NCI-H2171 treated with DMSO at 0.1 percent for 48 hours (cell line): ENCODE data around the gene CDK5RAP2.
"Not testable (repeated sequence)": the region's sequence is repeated elsewhere in the genome, so short reads cannot be mapped to it uniquely, and the experiment has no call there.

ENCODE experiments used
- DNase-seq: peaks from one replicate; lab custom pipeline; 2025; lab: John Stamatoyannopoulos, UW

Gene CDK5RAP2

GRCh38 chr9:120465685-120466407, 114.1 kb downstream of the CDK5RAP2 start:
- DNase-seq: no peak

- DNase-seq: no peak
Measured at GRCh38 chr9:120464887-120465421, 115.0 kb downstream of the CDK5RAP2 start.

DNA sequence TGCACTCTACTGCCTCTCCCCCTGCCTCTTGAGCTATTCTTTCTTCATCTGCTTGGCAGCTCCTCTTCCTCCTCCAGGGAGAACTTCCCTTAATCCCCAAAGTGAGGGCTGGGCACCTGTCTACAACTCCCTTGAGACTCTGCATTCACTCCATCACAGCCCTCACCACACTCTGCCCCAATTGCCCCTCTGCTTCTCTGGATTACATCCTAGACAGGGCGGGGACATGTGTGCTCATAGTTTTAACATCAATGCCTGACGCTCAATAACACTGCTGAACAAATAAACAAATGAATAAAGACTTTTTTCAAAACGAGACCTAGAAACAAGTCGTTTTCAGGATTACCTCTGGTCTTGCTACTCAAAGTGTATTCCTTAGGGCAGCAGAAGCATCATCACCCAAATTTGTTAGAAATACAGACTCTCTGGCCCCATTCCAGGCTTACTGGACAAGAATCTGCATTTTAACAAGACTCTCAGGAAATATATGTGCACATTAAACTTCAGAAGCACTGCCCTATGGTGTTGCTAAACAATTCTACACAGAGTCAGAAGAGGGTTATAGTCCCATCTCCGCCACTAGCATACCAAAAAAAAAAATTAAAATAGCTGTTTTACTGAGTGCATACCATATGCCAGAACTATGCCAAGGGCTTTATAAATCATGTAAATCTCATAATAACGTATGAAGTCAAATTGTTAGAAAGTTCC, 115.6 kb downstream of the CDK5RAP2 start:
- no peak for DNase-seq

DNA sequence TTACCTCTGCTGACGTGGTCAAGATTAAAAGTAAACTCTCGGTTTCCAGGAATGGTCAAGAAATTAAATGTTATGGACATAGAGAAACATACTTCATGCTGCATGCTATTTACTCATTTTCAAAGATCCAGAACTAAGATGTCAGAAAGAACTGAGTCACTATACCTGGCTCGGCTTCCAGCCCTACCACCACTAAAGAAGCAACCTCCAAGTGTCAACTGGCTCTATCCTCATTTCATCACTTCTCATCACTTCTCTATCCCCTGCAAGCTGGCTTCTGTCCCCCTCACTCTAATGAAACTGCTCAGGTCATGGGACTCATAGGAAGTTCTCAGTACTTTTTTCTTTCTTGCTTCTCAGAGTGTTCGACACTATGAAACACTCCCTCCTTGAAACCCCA, 116.2 kb downstream of the CDK5RAP2 start:
- no peak for DNase-seq

- not testable (repeated sequence) for DNase-seq
Measured at GRCh38 chr9:120461677-120462076, 118.3 kb downstream of the CDK5RAP2 start.

- DNase-seq: no peak
Measured at GRCh38 chr9:120456218-120456617, 123.7 kb downstream of the CDK5RAP2 start.

- DNase-seq: no peak
Measured at GRCh38 chr9:120454467-120454866, 125.5 kb downstream of the CDK5RAP2 start.

DNA sequence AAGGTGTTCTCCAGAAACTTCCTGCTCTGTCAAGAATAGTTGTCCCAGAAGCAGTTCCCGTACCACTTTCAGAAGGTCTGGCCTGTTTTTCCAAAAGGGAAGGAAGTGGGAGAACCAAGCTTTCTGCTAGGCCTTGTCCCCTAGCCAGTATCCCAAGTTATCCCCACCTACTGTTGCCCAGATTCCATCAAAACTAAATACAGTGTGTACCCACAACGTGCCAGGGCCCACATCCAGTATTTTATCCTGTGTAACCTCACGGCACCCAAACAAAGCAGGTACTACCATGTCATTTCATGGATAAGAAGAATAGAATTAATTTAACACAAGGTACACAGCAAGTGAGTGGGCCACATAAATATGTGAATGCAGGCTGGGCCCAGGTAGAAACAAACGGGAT, 126.2 kb downstream of the CDK5RAP2 start:
- DNase-seq: no peak

DNA sequence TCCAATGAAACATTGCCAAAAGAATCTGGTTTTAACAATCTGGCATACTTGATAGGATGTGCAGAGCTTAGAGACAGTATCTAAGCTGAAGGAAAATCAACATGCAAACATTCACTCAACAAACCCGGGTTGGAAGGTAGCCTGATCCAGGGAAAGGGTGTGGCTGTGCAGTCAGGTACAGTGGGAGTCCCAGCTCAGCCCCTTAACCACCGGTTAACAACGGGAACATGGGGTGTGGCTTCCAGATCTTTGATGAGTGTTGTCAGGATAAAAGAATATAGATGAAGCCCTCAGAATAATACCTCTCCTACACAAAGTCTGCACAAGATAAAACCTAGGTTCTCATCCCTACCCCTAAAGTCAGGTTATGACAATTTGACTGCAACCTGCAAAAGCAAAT, 127.3 kb downstream of the CDK5RAP2 start:
- no peak for DNase-seq

- no peak for DNase-seq
Measured at GRCh38 chr9:120450916-120451315, 129.1 kb downstream of the CDK5RAP2 start.

- no peak for DNase-seq
Measured at GRCh38 chr9:120449566-120449965, 130.4 kb downstream of the CDK5RAP2 start.

GRCh38 chr9:120447959-120448500, 131.9 kb downstream of the CDK5RAP2 start:
- DNase-seq: no peak

GRCh38 chr9:120446671-120447070, 133.3 kb downstream of the CDK5RAP2 start:
- DNase-seq: no peak

DNA sequence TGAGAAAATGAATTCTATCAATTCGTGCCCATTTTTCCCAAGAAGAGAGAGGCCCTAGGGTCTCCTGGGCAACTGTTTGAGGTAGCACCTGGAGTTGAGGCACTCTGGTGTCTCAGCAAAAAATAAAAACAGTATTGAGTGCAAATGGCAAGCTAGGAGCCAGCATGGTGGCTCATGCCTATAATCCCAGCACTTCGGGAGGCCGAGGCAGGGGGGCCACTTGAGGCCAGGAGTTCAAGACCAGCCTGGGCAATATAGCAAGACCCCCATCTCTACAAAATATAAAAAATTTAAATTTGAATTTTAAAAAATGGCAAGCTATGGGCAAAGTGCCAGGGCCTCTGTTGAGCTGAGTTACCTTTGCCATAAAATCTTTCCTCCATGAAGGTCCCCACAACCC, 136.0 kb downstream of the CDK5RAP2 start:
- no peak for DNase-seq

GRCh38 chr9:120443489-120443888, 136.5 kb downstream of the CDK5RAP2 start:
- no peak for DNase-seq

DNA sequence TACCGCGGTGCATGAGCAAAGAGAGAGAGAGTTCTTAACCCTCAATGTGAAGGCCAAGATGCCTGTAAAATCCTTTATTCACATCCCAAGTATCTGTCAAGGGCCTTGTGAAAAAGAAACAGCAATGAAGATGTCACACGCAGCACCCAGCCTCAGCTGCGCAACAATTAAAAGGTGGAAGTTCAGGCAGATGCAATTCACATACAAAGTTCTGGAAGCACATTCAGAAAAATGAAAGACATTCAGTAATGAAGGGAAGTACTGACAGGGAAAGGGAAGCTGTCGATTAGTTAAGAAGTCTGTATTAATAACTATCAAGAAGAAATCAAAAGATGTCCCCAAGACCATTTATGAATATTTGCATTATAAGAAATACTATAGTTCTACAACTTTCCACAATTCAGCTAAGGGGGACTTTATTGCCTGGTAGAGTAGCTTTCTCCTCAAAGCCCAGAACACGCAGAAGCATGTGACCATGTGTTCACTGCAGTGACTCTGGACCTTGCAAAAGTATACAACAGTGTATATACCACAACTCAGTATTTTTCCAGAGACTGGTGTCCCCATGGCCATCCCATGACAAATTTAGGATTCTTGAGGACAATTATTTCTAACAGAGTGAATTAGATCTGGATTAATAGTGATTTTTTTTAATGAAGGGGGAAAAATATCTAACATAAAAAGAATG, 137.5 kb downstream of the CDK5RAP2 start:
- DNase-seq: no peak

DNA sequence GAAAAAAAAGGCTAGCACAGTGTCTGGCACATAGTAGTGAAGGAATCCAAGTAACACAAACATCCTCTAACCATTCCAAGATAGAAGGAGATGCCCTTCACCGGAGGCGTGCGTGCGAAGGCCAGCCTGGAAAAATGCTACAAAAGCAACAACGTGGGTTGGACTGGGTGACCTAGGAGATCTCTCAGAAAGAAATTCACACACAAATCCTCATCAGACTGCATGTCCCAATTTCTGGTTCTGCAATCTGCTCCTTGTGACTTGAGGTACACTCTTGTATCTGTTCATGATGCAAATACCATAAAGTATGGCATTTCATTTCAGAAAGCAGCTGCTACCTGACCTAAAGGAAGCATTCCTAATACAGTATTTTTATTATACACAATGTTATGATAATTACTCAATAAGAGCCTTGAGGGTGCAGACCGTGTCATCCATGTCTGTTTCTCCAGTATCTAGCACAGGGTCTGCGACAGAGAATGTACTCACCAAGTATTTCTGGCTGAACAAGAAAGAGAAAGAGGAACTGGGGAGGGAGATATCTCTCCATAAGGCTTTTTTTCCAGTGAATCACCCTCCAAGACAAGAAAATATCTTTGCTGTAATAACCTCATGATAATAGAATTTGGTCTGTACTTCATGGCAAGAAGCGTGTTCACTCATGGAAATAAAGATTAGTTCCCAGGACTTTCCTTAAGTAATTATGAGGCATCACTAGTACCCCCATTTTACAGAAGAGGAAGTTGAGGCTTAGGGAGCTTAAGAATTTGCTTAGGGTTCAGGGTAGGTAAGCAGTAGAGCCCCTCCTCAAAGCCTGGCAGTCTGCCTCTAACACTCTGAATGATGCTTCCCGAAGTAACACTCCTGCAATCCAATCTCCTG, 138.3 kb downstream of the CDK5RAP2 start:
- DNase-seq: no peak

DNA sequence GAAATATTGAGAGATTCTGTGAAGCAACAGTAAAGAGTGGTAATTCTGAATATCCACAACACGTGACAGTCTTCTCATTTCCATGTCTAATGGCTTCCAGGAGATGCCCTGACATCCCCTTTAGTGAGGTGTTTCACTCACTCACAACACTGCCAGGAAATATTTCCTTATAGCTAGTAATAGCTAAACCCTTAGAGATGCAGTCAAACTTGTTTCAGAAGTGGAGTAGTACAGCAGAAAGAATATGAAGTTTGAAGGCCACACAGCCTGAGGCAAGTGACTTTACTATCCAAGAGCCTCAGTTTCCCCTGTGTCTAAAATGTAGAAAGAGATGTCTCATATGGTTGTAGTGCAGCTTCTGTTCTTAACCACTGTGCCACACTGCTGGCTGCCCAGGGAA, 139.2 kb downstream of the CDK5RAP2 start:
- DNase-seq: no peak

- no peak for DNase-seq
Measured at GRCh38 chr9:120439926-120440325, 140.0 kb downstream of the CDK5RAP2 start.

- DNase-seq: no peak
Measured at GRCh38 chr9:120438836-120439546, 141.0 kb downstream of the CDK5RAP2 start.

DNA sequence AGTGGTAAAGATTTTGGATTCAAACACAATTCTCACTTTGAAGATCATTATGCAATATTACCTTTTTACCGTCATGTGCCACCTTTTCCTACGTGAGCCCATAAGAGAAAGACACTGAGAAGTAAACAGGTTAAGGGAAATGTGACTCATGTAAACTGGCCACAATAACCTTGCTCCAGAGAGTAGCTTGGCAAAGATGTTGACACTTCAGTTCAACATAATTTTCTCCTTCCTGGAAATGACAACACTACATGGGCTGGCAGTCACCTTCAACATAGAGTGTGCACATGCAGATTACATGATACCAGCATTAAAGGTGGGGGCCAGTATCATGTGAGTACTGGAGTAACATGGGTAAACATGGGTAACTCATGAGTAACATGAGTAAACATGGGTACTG, 141.9 kb downstream of the CDK5RAP2 start:
- DNase-seq: no peak
